Sciatic nerve (tissue), 2 donors: ENCODE measurements around the gene FZD1. TPM values are rescaled to one million over a fixed set of nuclear protein-coding genes. Genes with fewer than 3 reads are reported as not detected.
"Not testable (repeated sequence)": the region's sequence is repeated elsewhere in the genome, so short reads cannot be mapped to it uniquely, and the experiment has no call there.

Experiments
- ATAC-seq: fragments of 200-7000 bp; cut with Tn5 transposase; one replicate; pipeline ENCODE4 v1.9.1; 2020; ENCODE audit warnings: mild to moderate bottlenecking, moderate library complexity
- DNase-seq: peaks from one replicate; pipeline ENCODE4 v3.0.0-alpha.2; 2020; ENCODE audit warnings: low spot score
- intact Hi-C: fragments of 100-400 bp; cut with DNase I; formaldehyde crosslinking; loops from one replicate; pipeline ENCODE4 v1.14.2; 2022
- total RNA-seq: library from RNA; stranded (reverse); fragmentation: NEBNext Ultra II Directional; extraction: Animal tissue kit (Norgen Biotek cat#: 25700); gene quantifications from one replicate; pipeline ENCODE4 v1.2.1, GENCODE V29; 2021
- donor health status: DM: no; HTN: no; CAD: no.
- donor health status: DM: no; HTN: no; CAD: no.

The FZD1 gene
- total RNA-seq, 1 donor from 2014 or later, result 120 TPM

GRCh38 chr7:91293136-91293535 is 28.9 kb downstream of the FZD1 start:
- intact Hi-C loops, result no loop called here

GRCh38 chr7:91293840-91294239 is 29.6 kb downstream of the FZD1 start:
- DNase-seq (no peak), ATAC-seq (no peak)
- intact Hi-C loops, result no loop called here

More at GRCh38 chr7:91293136-91293535, 28.9 kb downstream of the FZD1 start:
- DNase-seq (no peak), ATAC-seq (no peak)

GRCh38 chr7:91294639-91295220 is 30.5 kb downstream of the FZD1 start:
- intact Hi-C loops, result no loop called here
- ATAC-seq (no peak), DNase-seq (no peak)

- DNase-seq, result no peak
These were observed 31.3 kb downstream of the FZD1 start for GRCh38 chr7:91295576-91295975.

GRCh38 chr7:91297939-91298338 is 33.7 kb downstream of the FZD1 start:
- DNase-seq (no peak), ATAC-seq (no peak)
- intact Hi-C loops, result no loop called here

More at GRCh38 chr7:91295576-91295975, 31.3 kb downstream of the FZD1 start:
- ATAC-seq, result no peak
- intact Hi-C loops, result no loop called here

- DNase-seq, result no peak
- intact Hi-C loops, result no loop called here
- peak; percentile 77 for ATAC-seq
These were observed 35.9 kb downstream of the FZD1 start for GRCh38 chr7:91299952-91300775.

GRCh38 chr7:91302794-91303193 is 38.6 kb downstream of the FZD1 start:
- no peak for ATAC-seq
- intact Hi-C loops, result no loop called here
- DNase-seq, result no peak

- DNase-seq (no peak), ATAC-seq (no peak)
- intact Hi-C loops, result no loop called here
These were observed 42.0 kb downstream of the FZD1 start for GRCh38 chr7:91306266-91306665.

- intact Hi-C loops, result no loop called here
- ATAC-seq (no peak), DNase-seq (no peak)
These were observed 43.2 kb downstream of the FZD1 start for GRCh38 chr7:91307467-91307866.

GRCh38 chr7:91308191-91308590 is 44.0 kb downstream of the FZD1 start:
- DNase-seq, intact Hi-C loops, ATAC-seq: not testable (repeated sequence)

GRCh38 chr7:91310830-91311460 is 46.7 kb downstream of the FZD1 start:
- peak; percentile 67 for DNase-seq
- peak; percentile 94 for ATAC-seq
- intact Hi-C loops, result no loop called here

- ATAC-seq, result peak; percentile 69
- no peak for DNase-seq
- intact Hi-C loops, result no loop called here
These were observed 47.6 kb downstream of the FZD1 start for GRCh38 chr7:91311839-91312238.

GRCh38 chr7:91313113-91313512 is 48.9 kb downstream of the FZD1 start:
- no peak for ATAC-seq
- intact Hi-C loops, result no loop called here
- no peak for DNase-seq

GRCh38 chr7:91314591-91315323 is 50.5 kb downstream of the FZD1 start:
- no peak for ATAC-seq

GRCh38 chr7:91316426-91316825 is 52.2 kb downstream of the FZD1 start:
- ATAC-seq (no peak), DNase-seq (no peak)
- intact Hi-C loops, result no loop called here

More at GRCh38 chr7:91314591-91315323, 50.5 kb downstream of the FZD1 start:
- intact Hi-C loops, result no loop called here
- DNase-seq, result no peak

GRCh38 chr7:91319351-91319750 is 55.1 kb downstream of the FZD1 start:
- intact Hi-C loops, result no loop called here
- ATAC-seq (no peak), DNase-seq (no peak)

- ATAC-seq, result no peak
- DNase-seq, result no peak
- intact Hi-C loops, result no loop called here
These were observed 56.3 kb downstream of the FZD1 start for GRCh38 chr7:91320366-91321078.
